Measurements from ENCODE around the gene METTL9.
"Not testable (repeated sequence)": the region's sequence is repeated elsewhere in the genome, so short reads cannot be mapped to it uniquely, and the experiment has no call there.

Gene METTL9

DNA sequence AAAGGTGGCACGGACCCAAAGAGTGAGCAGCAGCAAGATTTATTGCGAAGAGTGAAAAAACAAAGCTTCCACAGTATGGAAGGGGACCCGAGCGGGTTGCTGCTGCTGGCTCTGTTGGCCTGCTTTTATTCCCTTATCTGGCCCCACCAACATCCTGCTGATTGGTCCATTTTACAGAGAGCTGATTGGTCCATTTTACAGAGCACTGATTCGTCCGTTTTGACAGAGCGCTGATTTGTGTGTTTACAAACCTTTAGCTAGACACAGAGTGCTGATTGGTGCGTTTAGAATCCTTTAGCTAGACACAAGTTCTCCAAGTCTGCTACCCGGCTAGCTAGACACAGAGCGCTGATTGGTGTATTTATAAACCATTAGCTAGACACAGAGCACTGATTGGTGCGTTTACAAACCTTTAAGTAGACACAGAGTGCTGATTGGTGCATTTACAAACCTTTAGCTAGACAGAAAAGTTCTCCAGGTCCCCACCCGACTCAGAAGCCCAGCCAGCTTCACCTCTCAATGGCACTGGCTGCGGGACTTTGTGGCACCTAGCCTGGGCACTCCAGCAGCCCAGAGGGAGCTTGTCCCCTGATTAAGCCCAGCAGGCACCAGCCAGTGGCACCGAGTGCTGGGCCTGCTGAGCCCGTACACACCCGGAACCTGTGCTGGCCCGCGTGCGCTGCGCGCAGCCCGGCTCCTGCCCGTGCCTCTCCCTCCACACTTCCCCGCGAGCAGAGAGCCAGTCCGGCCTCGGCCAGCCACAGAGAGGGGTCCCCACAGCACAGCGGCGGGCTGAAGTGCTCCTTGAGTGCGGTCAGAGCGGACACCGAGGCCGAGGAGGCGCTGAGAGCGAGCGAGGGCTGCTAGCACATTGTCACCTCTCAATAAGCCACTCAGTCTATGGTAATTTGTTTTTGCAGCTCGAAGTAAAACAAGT is 37.9 kb downstream of the METTL9 start:
- no peak for DNase-seq (ENCODE audit: low read depth)

GRCh38 chr16:21638573-21638975 is 39.2 kb downstream of the METTL9 start:
- no peak for DNase-seq (ENCODE audit: low read depth)

GRCh38 chr16:21639493-21639892 is 40.1 kb downstream of the METTL9 start:
- DNase-seq (ENCODE audit: low read depth): no peak

DNA sequence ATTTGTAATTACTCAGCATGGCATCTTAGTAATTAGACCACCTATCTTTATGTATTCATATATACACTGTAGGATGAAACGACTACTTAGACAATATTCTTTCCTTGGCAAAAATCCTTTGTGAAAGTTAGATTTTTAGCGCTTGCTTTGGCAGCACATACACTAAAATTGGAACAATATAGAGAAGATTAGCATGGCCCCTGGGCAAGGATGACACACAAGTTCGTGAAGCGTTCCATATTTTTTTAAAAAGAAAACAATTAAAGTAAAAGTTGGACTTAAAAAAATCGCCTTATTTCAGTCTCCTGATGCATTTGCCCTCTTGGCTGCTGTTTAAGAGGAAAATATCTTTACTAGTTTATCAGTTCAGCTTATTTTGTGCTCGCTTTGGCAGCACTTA is 42.5 kb downstream of the METTL9 start:
- DNase-seq (ENCODE audit: low read depth): no peak

- DNase-seq (ENCODE audit: low read depth): no peak
Observed at GRCh38 chr16:21642861-21643260, 43.5 kb downstream of the METTL9 start.

DNA sequence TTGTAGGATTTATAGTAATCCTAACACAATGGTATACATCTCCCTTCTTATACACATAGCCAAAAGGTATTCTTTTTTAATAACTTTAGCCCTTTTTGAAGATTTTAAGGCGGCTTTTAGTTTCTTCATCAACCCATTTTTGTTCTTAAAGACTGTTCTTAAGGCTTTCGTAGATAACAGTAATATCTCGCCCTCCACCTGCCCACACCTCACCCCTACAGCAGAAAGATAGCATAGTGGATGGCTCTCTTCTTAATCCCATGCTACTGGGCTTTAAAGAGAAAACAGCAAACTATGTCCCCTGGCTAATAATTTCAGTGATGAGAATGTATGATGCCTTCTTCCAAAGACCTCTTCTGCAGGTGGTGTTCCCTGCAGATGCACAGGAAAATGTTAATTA is 44.4 kb downstream of the METTL9 start:
- no peak for DNase-seq (ENCODE audit: low read depth)

DNA sequence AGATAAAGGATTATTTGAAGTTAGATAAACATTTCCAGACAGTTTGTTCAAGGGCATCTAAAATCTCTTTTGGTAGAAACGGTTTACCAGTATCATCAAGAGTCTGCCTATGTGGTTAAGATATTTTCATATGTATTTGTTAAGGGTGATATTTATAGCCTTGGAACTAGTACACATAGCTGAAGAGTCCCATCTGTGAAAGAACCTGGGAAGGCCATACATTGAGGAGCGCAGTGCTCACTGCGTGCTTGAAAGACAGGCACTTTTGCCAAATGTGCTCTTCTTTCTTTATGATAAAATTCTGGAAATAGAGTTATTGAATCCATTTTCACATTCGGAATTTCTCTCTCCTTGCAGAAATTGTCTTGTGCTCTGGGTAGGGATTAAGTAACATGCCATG is 45.3 kb downstream of the METTL9 start:
- DNase-seq (ENCODE audit: low read depth): no peak

- no peak for DNase-seq (ENCODE audit: low read depth)
Observed at GRCh38 chr16:21645261-21645721, 45.9 kb downstream of the METTL9 start.

DNA sequence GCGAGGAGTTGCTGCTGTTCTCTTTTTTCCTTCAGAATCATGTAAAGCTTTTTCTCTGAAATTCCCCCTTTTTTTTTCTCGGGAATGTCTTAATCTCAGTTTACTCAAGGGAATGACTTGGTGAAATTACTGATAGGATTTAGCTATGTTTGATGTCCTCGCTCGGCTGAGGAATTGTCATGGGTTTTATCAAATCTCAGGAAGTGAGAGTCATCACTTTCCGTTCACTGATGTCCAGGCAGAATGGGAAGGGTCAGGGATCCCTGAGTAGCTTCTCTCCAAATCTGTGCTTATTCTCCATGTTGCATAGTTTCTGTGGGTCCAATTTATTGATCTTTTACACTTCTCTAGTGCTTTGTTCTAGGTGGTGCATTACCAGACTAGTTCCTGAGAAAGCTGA is 46.7 kb downstream of the METTL9 start:
- no peak for DNase-seq (ENCODE audit: low read depth)

DNA sequence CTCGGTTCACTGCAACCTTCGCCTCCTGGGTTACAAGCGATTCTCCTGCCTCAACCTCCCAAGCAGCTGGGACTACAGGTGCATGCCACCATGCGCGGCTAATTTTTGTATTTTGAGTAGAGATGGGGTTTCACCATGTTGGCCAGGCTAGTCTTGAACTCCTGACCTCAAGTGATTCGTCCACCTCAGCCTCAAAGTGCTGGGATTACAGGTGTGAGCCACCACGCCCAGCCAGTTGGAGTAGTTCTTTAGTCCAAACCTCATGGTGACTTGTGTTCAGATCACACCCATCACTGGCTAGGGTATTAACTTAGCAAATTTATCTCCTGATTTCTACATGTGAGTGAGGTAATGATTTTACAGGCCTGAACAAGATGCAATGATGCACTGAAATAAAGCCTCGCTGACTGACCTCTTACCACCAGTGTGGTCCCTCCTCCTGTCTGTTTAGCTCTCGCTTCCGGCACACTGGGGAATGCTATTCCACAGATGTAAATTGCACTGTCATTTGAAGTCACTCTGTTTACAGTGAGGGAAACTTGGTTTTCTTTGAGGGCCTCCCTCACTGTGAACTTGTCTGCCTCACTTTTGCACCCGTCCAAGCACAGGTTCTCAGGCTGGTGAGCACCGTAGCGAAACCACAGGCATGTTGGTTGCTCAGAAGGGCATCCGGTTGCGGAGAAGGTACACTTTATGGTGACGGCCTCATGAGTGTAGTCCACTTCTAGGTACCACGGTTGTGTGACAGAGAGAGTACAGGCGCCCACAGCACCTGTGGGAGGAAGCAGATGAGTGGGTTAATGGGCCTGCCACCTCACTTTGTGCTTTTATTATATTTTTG is 47.6 kb downstream of the METTL9 start:
- peak; percentile 64 for DNase-seq (ENCODE audit: low read depth)

- DNase-seq (ENCODE audit: low read depth): no peak
Observed at GRCh38 chr16:21647562-21648164, 48.3 kb downstream of the METTL9 start.

DNA sequence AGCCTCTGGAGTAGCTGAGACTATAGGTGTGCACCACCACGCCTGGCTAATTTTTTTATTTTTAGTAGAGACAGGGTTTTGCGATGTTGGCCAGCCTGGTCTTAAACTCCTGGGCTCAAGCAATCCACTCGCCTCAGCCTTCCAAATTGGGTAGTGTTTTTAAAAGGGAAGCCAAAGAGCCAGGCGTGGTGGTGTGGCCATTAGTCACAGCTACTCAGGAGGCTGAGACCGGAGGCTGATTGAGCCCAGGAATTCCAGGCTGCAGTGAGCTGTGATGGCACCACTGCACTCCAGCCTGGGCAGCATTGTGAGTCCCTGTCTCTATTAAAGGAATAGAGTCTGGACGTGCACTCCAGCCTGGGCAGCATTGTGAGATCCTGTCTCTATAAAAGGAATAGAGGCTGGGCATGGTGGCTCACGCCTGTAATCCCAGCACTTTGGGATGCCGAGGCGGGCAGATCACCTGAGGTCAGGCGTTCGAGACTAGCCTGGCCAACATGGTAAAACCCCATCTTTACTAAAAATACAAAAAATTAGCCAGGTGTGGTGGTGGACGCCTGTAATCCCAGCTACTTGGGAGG is 50.5 kb downstream of the METTL9 start:
- not testable (repeated sequence) for DNase-seq (ENCODE audit: low read depth)

- DNase-seq (ENCODE audit: low read depth): no peak
Observed at GRCh38 chr16:21650521-21650920, 51.1 kb downstream of the METTL9 start.

- no peak for DNase-seq (ENCODE audit: low read depth)
Observed at GRCh38 chr16:21651515-21651914, 52.1 kb downstream of the METTL9 start.

DNA sequence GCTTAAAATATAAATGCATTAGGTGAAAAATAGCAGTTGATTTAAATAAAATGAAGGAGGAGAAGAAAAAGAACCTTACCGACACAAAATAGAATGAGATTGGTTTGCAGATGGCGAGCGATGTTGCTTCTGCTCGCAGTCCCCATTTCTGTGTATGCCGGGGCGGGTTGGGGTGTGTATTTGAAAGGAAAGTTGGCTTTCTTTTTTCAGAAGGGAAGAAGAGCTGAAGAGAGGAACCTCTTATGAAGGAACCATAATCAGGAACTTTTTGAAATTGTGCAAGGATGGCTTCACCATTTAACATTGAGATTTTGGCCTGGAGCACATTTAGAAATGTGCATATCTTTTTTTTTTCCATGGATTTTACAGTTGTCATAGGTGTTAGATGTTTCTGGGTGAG is 53.1 kb downstream of the METTL9 start, which contains the start of gene IGSF6:
IGSF6 (minus strand) TSS at position 156 of the 400 bp plus-strand sequence; CDS start at position 146, 10 bp downstream.
- no peak for DNase-seq (ENCODE audit: low read depth)

- no peak for DNase-seq (ENCODE audit: low read depth)
Observed at GRCh38 chr16:21653571-21653970, 54.2 kb downstream of the METTL9 start.

GRCh38 chr16:21654466-21654865 is 55.1 kb downstream of the METTL9 start:
- DNase-seq (ENCODE audit: low read depth): no peak

DNA sequence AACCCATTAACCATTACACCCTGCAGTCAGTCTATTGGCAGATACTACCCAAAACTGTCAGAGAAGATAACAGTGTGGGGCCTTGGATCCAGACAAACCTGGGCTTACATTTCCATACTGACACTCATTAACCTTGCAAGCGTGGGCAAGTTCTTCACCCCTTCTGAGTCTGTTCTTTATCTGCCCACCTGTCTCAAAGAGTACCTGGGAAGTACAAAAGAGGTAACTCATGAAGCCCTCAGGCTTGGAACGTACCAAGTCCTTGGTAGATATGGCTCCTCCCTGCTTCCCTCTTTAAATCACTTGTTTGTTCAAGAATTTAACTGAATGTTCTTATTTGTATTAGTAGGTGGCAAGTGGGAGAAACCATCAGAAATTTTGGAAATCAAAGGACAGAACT is 55.5 kb downstream of the METTL9 start:
- no peak for DNase-seq (ENCODE audit: low read depth)

DNA sequence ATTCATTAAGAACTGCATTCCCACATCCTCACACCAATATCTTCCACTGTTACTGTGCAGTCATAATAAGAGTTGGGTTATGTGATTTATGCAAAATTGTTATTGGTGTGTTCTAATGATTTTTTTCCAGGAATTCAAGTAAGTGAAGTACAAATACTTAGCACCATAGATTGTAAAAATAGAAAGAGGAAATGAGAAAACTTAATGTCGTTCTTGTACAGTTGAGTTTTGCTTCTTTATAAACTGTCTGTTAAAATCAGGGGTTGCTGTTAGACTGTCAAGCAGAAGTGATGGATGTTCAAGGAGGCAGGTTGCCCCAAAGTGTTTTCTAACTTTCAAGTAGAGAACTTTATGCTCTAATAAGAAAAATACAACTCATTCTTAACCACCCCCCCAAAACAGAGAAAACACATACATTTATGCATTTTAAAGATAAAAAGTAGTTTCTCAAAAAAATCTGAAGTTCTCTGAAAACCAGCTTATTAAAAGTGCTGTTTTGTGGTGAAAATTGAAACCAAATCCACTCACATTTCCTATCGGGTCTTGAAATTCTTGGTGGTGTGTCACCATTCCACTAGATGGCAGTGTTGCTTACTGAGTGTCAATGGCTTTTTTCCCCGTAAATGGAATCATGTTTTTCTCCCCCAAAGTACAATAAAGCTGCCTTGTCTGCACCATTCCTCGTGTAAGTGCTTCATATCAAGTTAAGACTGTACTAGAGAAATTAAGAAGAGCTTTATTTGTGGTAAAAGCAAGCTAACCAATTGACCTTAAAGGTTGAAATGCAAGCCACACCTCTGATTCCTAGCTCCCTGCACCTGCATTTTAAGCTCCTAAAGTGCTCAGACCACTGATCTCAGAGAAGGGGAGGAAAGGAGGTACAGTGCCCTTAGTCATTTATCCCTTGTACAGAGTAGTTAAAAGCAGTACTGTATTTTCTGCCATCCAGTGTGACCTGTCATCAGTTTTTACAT is 57.7 kb downstream of the METTL9 start:
- peak; percentile 11 for DNase-seq (ENCODE audit: low read depth)

- no peak for DNase-seq (ENCODE audit: low read depth)
Observed at GRCh38 chr16:21659124-21659523, 59.7 kb downstream of the METTL9 start.
